Neural progenitor cell (in vitro differentiated cells): ENCODE data around the gene ADAM10. TPM values are rescaled to one million over a fixed set of nuclear protein-coding genes. Genes with fewer than 3 reads are reported as not detected.

Experiments
- DNase-seq: peaks from one replicate; pipeline ENCODE4 v3.0.0-alpha.2; 2016; ENCODE audit warnings: low spot score
- H2AFZ ChIP-seq: fragments of 200-600 bp; sonication (generic); replicated peaks from 2 replicates; pipeline ENCODE4 v1.6.1; 2016; ENCODE audit warnings: antibody characterized with exemption
- H3F3A ChIP-seq: fragments of 200-600 bp; sonication (generic); 2 replicates; pipeline ENCODE4 v1.6.1; 2016; ENCODE audit warnings: antibody characterized with exemption, low read depth
- H3K27ac ChIP-seq: fragments of 200-600 bp; sonication (generic); 2 replicates; pipeline ENCODE4 v1.5.1; 2016; ENCODE audit warnings: mild to moderate bottlenecking
- H3K27me3 ChIP-seq: fragments of 200-600 bp; sonication (generic); 2 replicates; pipeline ENCODE4 v1.6.1; 2016; ENCODE audit warnings: mild to moderate bottlenecking, moderate library complexity
- H3K36me3 ChIP-seq: fragments of 200-600 bp; sonication (generic); 2 replicates; pipeline ENCODE4 v1.5.1; 2016
- H3K4me1 ChIP-seq: fragments of 200-600 bp; sonication (generic); 2 replicates; pipeline ENCODE4 v1.6.1; 2016; ENCODE audit warnings: mixed run types
- H3K4me2 ChIP-seq: fragments of 200-600 bp; sonication (generic); 2 replicates; pipeline ENCODE4 v1.6.1; 2016
- H3K4me3 ChIP-seq: fragments of 200-600 bp; sonication (generic); 2 replicates; pipeline ENCODE4 v1.5.1; 2016
- H3K79me2 ChIP-seq: fragments of 200-600 bp; sonication (generic); 2 replicates; pipeline ENCODE4 v1.6.1; 2016; ENCODE audit warnings: low read depth
- H3K9ac ChIP-seq: fragments of 200-600 bp; sonication (generic); 2 replicates; pipeline ENCODE4 v1.6.1; 2016
- H3K9me3 ChIP-seq: fragments of 200-600 bp; sonication (generic); 2 replicates; pipeline ENCODE4 v1.5.1; 2016; ENCODE audit warnings: low read depth
- H4K20me1 ChIP-seq: fragments of 200-600 bp; sonication (generic); 2 replicates; pipeline ENCODE4 v1.6.1; 2016; ENCODE audit warnings: low read depth
- H3K27ac Mint-ChIP-seq: 3 replicates; pipeline ENCODE4 v1.8.0; 2021; ENCODE audit warnings: mixed read lengths
- H3K27me3 Mint-ChIP-seq: 2 replicates; pipeline ENCODE4 v1.8.0; 2022; ENCODE audit warnings: low read depth, mild to moderate bottlenecking, inconsistent platforms, moderate library complexity, mixed read lengths; ENCODE audit not compliant: insufficient read depth
- H3K36me3 Mint-ChIP-seq: 3 replicates; pipeline ENCODE4 v1.8.0; 2021; ENCODE audit warnings: mixed read lengths
- H3K4me1 Mint-ChIP-seq: 3 replicates; pipeline ENCODE4 v1.8.0; 2021; ENCODE audit warnings: mixed read lengths
- H3K4me3 Mint-ChIP-seq: 3 replicates; pipeline ENCODE4 v1.8.0; 2021; ENCODE audit warnings: mild to moderate bottlenecking, moderate library complexity, mixed read lengths
- H3K9me3 Mint-ChIP-seq: 3 replicates; pipeline ENCODE4 v1.8.0; 2020; ENCODE audit warnings: mixed read lengths
- CTCF ChIP-seq: fragments of 200-600 bp; sonication (generic); IDR thresholded peaks from 2 replicates; pipeline ENCODE4 v1.5.1; 2017; ENCODE audit warnings: antibody characterized with exemption, mild to moderate bottlenecking
- EZH2 ChIP-seq: fragments of 200-600 bp; sonication (generic); IDR thresholded peaks from 2 replicates; pipeline ENCODE4 v1.6.1; 2017; ENCODE audit warnings: antibody characterized with exemption, mild to moderate bottlenecking, moderate library complexity
- EZH2phosphoT487 ChIP-seq: fragments of 200-600 bp; sonication (generic); IDR thresholded peaks from 2 replicates; pipeline ENCODE4 v1.6.1; 2017; ENCODE audit warnings: antibody characterized with exemption
- total RNA-seq: library from RNA; depleted of rRNA; stranded (reverse); fragments of >200 nt; gene quantifications from 2 replicates; pipeline ENCODE4 v1.2.3, GENCODE V29; 2015; ENCODE audit warnings: low replicate concordance

Gene ADAM10
- total RNA-seq, 1 donor from 2014 or later, result 153 TPM

DNA sequence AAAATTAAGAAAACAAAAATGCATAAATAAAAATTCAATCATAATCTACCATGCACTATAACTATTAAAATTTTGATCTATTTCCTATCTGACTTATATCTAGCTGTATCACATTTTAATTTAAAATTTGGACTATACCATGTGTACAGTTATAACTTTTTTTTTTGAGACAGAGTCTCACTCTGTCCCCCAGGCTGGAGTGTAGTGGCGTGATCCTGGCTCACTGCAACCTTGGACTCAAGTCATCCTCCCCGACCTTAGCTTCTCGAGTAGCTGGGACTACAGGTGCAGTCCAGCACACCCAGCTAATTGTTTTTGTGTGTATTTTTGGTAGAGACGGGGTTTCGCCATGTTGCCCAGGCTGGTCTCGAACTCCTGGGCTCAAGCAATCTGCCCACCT lies 119.9 kb downstream of the ADAM10 start:
- no peak for DNase-seq
- Histone ChIP-seq H2AFZ (no peak overlapping the region), H3F3A (no peaks in the 10 kb centered on the region), H3K9ac (no peak overlapping the region), H3K9me3 (no peaks in the 10 kb centered on the region), H3K4me3 (no peak overlapping the region), H3K27ac (no peak overlapping the region), H4K20me1 (no peaks in the 10 kb centered on the region), H3K27me3 (no peaks in the 10 kb centered on the region), H3K36me3 (peaks cover 23% of the 10 kb centered on the region), H3K4me1 (no peaks in the 10 kb centered on the region), H3K79me2 (no peaks in the 10 kb centered on the region), H3K4me2 (no peak overlapping the region)
- Mint-ChIP-seq H3K4me3 (no peak overlapping the region), H3K4me1 (no peaks in the 10 kb centered on the region), H3K36me3 (peaks cover 33% of the 10 kb centered on the region), H3K27me3 (no peaks in the 10 kb centered on the region), H3K27ac (no peak overlapping the region), H3K9me3 (no peaks in the 10 kb centered on the region)
- TF ChIP-seq EZH2, result no peak
- no peak for TF ChIP-seq CTCF
- no peak for TF ChIP-seq EZH2phosphoT487

DNA sequence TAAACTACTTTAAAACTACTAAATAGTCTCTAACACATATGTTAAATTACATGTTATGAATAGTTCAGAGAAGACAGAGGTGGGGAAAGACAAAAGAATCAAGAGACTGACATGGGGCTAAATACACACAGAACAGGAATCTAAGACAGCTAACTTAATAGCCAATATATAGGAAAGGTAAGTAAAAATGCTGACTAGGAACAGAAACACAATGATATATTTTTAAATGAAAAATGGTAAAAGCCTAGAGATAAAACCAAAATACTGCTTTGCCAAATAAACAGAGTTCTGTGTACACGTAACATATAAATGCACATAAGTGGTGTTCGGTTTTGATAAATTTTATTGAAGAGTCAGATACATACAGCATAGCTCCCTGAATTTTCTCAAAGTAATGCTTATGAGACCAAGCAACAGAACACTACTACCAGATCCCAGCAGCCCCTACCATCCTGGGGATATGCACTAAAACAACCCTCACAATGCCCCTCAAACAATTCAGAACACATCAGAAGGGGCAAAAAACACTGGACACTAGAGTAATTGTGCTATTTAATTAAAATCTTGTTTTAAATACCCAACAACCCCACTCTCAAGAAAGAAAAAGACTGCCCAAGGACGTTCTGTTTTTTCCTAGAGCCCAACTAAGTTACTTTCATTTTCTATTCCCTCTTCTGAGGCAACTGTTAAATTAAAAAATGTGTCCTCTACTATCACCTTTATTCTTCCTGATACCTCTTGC lies 121.1 kb downstream of the ADAM10 start:
- no peaks in the 10 kb centered on the region for H3K4me1 ChIP-seq
- H3K4me2 ChIP-seq, result no peak overlapping the region
- Mint-ChIP-seq H3K9me3 (no peaks in the 10 kb centered on the region), H3K27ac (no peak overlapping the region), H3K4me1 (no peaks in the 10 kb centered on the region), H3K27me3 (peaks cover 2% of the 10 kb centered on the region), H3K36me3 (peaks cover 36% of the 10 kb centered on the region), H3K4me3 (no peak overlapping the region)
- no peaks in the 10 kb centered on the region for H4K20me1 ChIP-seq
- no peaks in the 10 kb centered on the region for H3F3A ChIP-seq
- no peak overlapping the region for H2AFZ ChIP-seq
- no peak for DNase-seq
- H3K9me3 ChIP-seq, result no peaks in the 10 kb centered on the region
- no peak overlapping the region for H3K4me3 ChIP-seq
- no peaks in the 10 kb centered on the region for H3K79me2 ChIP-seq
- TF ChIP-seq EZH2phosphoT487 (no peak), EZH2 (no peak), CTCF (no peak)
- H3K36me3 ChIP-seq, result peaks cover 23% of the 10 kb centered on the region
- H3K27ac ChIP-seq, result no peak overlapping the region
- H3K27me3 ChIP-seq, result no peaks in the 10 kb centered on the region
- no peak overlapping the region for H3K9ac ChIP-seq

DNA sequence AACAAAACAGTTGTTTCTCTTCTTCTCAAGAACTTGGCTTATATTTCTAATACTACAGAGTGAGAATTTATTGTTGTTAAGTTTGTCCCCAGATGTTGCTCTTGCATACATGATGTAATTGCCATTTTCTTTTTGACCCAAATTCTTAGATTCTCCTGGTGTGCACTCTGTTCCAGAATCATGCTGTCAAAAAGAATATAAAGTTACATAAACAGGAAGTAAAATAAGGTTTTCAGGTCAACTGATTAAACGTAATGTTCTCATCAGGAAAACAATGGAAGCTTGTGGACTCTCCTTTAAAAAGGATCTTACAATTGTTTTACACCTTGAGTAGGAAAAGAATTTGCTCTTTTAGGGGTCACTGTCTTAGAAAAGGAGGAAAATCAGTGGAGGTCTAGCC lies 121.8 kb downstream of the ADAM10 start:
- H2AFZ ChIP-seq, result no peak overlapping the region
- H3K9ac ChIP-seq, result no peak overlapping the region
- H3K4me1 ChIP-seq, result no peaks in the 10 kb centered on the region
- H4K20me1 ChIP-seq, result no peaks in the 10 kb centered on the region
- Mint-ChIP-seq H3K36me3 (peaks cover 37% of the 10 kb centered on the region), H3K27me3 (peaks cover 2% of the 10 kb centered on the region), H3K4me1 (no peaks in the 10 kb centered on the region), H3K9me3 (no peaks in the 10 kb centered on the region), H3K4me3 (no peak overlapping the region), H3K27ac (no peak overlapping the region)
- H3K4me2 ChIP-seq, result no peak overlapping the region
- no peaks in the 10 kb centered on the region for H3K9me3 ChIP-seq
- no peaks in the 10 kb centered on the region for H3K79me2 ChIP-seq
- TF ChIP-seq EZH2 (no peak), CTCF (no peak), EZH2phosphoT487 (no peak)
- DNase-seq, result no peak
- no peak overlapping the region for H3K27ac ChIP-seq
- H3K4me3 ChIP-seq, result no peak overlapping the region
- no peaks in the 10 kb centered on the region for H3K27me3 ChIP-seq
- peaks cover 23% of the 10 kb centered on the region for H3K36me3 ChIP-seq
- no peaks in the 10 kb centered on the region for H3F3A ChIP-seq
